ENCODE results near the gene PRR5L.

PRR5L gene

GRCh38 chr11:36438126-36438525 lies 142.0 kb downstream of the PRR5L start:
- Histone ChIP-seq H3K4me3 (ENCODE audit: low read depth, low read length) (no peak overlapping the region), H3K27ac (no peak overlapping the region), H3K27me3 (replicated peaks) (no peaks in the 10 kb centered on the region), H3K36me3 (replicated peaks) (peaks cover 19% of the 10 kb centered on the region)
- DNase-seq: no peak
- TF ChIP-seq, protein P1, sequence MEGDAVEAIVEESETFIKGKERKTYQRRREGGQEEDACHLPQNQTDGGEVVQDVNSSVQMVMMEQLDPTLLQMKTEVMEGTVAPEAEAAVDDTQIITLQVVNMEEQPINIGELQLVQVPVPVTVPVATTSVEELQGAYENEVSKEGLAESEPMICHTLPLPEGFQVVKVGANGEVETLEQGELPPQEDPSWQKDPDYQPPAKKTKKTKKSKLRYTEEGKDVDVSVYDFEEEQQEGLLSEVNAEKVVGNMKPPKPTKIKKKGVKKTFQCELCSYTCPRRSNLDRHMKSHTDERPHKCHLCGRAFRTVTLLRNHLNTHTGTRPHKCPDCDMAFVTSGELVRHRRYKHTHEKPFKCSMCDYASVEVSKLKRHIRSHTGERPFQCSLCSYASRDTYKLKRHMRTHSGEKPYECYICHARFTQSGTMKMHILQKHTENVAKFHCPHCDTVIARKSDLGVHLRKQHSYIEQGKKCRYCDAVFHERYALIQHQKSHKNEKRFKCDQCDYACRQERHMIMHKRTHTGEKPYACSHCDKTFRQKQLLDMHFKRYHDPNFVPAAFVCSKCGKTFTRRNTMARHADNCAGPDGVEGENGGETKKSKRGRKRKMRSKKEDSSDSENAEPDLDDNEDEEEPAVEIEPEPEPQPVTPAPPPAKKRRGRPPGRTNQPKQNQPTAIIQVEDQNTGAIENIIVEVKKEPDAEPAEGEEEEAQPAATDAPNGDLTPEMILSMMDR (IDR thresholded peaks at IDR 0.05; ENCODE audit: low read depth, low read length, missing control alignments): no peak
- in situ Hi-C loops (cut with HindIII; ENCODE audit: low pct_ligation_motif_present, low sequenced_read_pairs): no loop called here

- in situ Hi-C loops (cut with HindIII; ENCODE audit: low pct_ligation_motif_present, low sequenced_read_pairs): no loop called here
- no peak overlapping the region for H3K27ac ChIP-seq
- TF ChIP-seq, protein P1 (IDR thresholded peaks at IDR 0.05; ENCODE audit: low read depth, low read length, missing control alignments): no peak
- no peaks in the 10 kb centered on the region for H3K27me3 ChIP-seq (replicated peaks)
- peaks cover 21% of the 10 kb centered on the region for H3K36me3 ChIP-seq (replicated peaks)
- H3K4me3 ChIP-seq (ENCODE audit: low read depth, low read length): no peak overlapping the region
- DNase-seq: no peak
Observed at GRCh38 chr11:36441610-36442208, 145.6 kb downstream of the PRR5L start.

GRCh38 chr11:36443661-36444060 lies 147.6 kb downstream of the PRR5L start:
- no peak overlapping the region for H3K27ac ChIP-seq
- no peaks in the 10 kb centered on the region for H3K27me3 ChIP-seq (replicated peaks)
- H3K36me3 ChIP-seq (replicated peaks): peaks cover 16% of the 10 kb centered on the region
- in situ Hi-C loops (cut with HindIII; ENCODE audit: low pct_ligation_motif_present, low sequenced_read_pairs): no loop called here
- no peak for DNase-seq
- TF ChIP-seq, protein P1 (IDR thresholded peaks at IDR 0.05; ENCODE audit: low read depth, low read length, missing control alignments): no peak
- no peak overlapping the region for H3K4me3 ChIP-seq (ENCODE audit: low read depth, low read length)

DNA sequence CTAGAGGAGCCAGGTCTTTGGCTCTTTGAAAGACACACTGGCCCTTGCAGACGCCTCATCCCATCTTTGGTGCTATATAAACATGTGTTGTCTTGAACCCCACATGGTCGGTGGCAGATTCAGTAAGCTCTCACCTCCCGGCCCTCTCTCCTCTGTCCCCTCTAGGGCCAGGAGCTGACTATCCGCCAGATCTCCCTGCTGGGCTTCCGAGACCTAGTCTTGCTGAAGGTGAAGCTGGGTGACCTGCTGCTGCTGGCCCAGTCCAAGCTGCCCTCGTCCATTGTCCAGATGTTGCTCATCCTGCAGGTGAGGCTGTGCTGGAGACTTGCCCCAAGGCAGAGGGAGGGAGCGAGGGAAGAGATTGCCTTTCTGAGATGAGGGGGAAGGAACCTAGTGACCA lies 150.0 kb downstream of the PRR5L start:
- Histone ChIP-seq H3K4me3 (ENCODE audit: low read depth, low read length) (no peak overlapping the region), H3K27me3 (replicated peaks) (no peaks in the 10 kb centered on the region), H3K27ac (no peak overlapping the region), H3K36me3 (replicated peaks) (peaks cover 13% of the 10 kb centered on the region)
- TF ChIP-seq, protein P1 (IDR thresholded peaks at IDR 0.05; ENCODE audit: low read depth, low read length, missing control alignments): no peak
- in situ Hi-C loops (cut with HindIII; ENCODE audit: low pct_ligation_motif_present, low sequenced_read_pairs): no loop called here
- no peak for DNase-seq

DNA sequence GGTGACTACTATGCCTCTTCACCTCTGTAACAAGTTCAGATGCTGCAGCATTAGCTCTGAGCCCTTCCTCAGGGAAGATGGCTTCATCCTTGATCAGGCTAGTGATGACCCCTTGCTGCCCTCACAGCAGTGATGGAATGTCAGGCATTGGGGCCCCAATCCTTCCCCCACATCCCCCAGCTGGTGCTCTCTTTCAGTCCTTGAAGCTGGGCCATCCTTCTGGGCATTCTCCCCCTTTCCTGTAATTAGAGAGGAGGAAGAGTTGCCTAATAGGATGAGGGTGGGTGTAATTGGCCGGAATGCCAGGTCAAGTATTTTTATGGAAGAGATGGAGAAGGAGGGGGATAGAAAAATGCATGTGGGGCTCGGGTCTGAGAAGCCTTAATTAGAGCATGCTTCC lies 151.4 kb downstream of the PRR5L start:
- TF ChIP-seq, protein P1 (IDR thresholded peaks at IDR 0.05; ENCODE audit: low read depth, low read length, missing control alignments): no peak
- peaks cover 13% of the 10 kb centered on the region for H3K36me3 ChIP-seq (replicated peaks)
- no peak for DNase-seq
- no peak overlapping the region for H3K27ac ChIP-seq
- in situ Hi-C loops (cut with HindIII; ENCODE audit: low pct_ligation_motif_present, low sequenced_read_pairs): no loop called here
- no peak overlapping the region for H3K4me3 ChIP-seq (ENCODE audit: low read depth, low read length)
- no peaks in the 10 kb centered on the region for H3K27me3 ChIP-seq (replicated peaks)

GRCh38 chr11:36447947-36448346 lies 151.9 kb downstream of the PRR5L start:
- in situ Hi-C loops (cut with HindIII; ENCODE audit: low pct_ligation_motif_present, low sequenced_read_pairs): no loop called here
- Histone ChIP-seq H3K36me3 (replicated peaks) (peaks cover 13% of the 10 kb centered on the region), H3K4me3 (ENCODE audit: low read depth, low read length) (no peak overlapping the region)

More at GRCh38 chr11:36447947-36448346, 151.9 kb downstream of the PRR5L start:
- H3K27me3 ChIP-seq (replicated peaks): no peaks in the 10 kb centered on the region
- H3K27ac ChIP-seq: no peak overlapping the region
- TF ChIP-seq, protein P1 (IDR thresholded peaks at IDR 0.05; ENCODE audit: low read depth, low read length, missing control alignments): no peak
- DNase-seq: no peak

Measured in brain microvascular endothelial cell (primary cell).